SK-N-SH treated with all-trans-retinoic acid at 6 μM for 48 hours (cell line): Measurements from ENCODE around the gene ZNF778.

Experiments used
- BACH2 ChIP-seq: fragments of 250-450 bp; sonication (Bioruptor Pico); IDR thresholded peaks from 2 replicates; pipeline ENCODE4 v1.9.0; 2021; ENCODE audit warnings: mild to moderate bottlenecking, borderline replicate concordance
- ESRRG ChIP-seq: fragments of 250-450 bp; sonication (Bioruptor Pico); IDR thresholded peaks from 2 replicates; pipeline ENCODE4 v1.6.1; 2021; ENCODE audit warnings: mild to moderate bottlenecking
- GLIS3 ChIP-seq: fragments of 250-450 bp; sonication (Bioruptor Pico); IDR thresholded peaks from 2 replicates; pipeline ENCODE4 v1.5.0; 2020; ENCODE audit warnings: mild to moderate bottlenecking, moderate library complexity
- RARB ChIP-seq: fragments of 250-450 bp; sonication (Bioruptor Pico); IDR thresholded peaks from 2 replicates; pipeline ENCODE4 v1.8.0; 2021; ENCODE audit warnings: mild to moderate bottlenecking, moderate library complexity
- TCF4 ChIP-seq: fragments of 250-450 bp; sonication (Bioruptor Pico); IDR thresholded peaks from 2 replicates; pipeline ENCODE4 v1.8.0; 2021; ENCODE audit warnings: mild to moderate bottlenecking, moderate library complexity, borderline replicate concordance
- ZC3H10 ChIP-seq: fragments of 250-450 bp; sonication (Bioruptor Pico); IDR thresholded peaks from 2 replicates; pipeline ENCODE4 v1.5.1; 2021; ENCODE audit warnings: mild to moderate bottlenecking, moderate library complexity
- ZFP3 ChIP-seq: fragments of 250-450 bp; sonication (Bioruptor Pico); IDR thresholded peaks from 2 replicates; pipeline ENCODE4 v1.5.0; 2020; ENCODE audit warnings: mild to moderate bottlenecking, moderate library complexity
- ZFP30 ChIP-seq: fragments of 450-650 bp; formaldehyde crosslinking; IDR thresholded peaks from 2 replicates; pipeline ENCODE4 v1.5.0; 2022; ENCODE audit warnings: mild to moderate bottlenecking, moderate library complexity
- ZNF565 ChIP-seq: fragments of 450-650 bp; formaldehyde crosslinking; conservative IDR thresholded peaks from 2 replicates; pipeline ENCODE4 v1.5.0; 2020; ENCODE audit warnings: low read depth, mild to moderate bottlenecking, moderate library complexity
- ZNF70 ChIP-seq: fragments of 450-650 bp; formaldehyde crosslinking; IDR thresholded peaks from 2 replicates; pipeline ENCODE4 v1.5.0; 2020; ENCODE audit warnings: mild to moderate bottlenecking, moderate library complexity
- ZNF8 ChIP-seq: fragments of 450-650 bp; formaldehyde crosslinking; IDR thresholded peaks from 2 replicates; pipeline ENCODE4 v1.5.0; 2020; ENCODE audit warnings: mild to moderate bottlenecking, moderate library complexity
- TF ChIP-seq, protein P1 (sequence below): fragments of 250-450 bp; sonication (Bioruptor Pico); IDR thresholded peaks from 2 replicates; pipeline ENCODE4 v1.8.0; 2020; ENCODE audit warnings: mild to moderate bottlenecking, moderate library complexity, borderline replicate concordance
- TF ChIP-seq, protein P2 (sequence below): fragments of 250-450 bp; sonication (Bioruptor Pico); IDR thresholded peaks from 2 replicates; pipeline ENCODE4 v1.5.1; 2020; ENCODE audit warnings: low read depth, mild to moderate bottlenecking, moderate library complexity
- TF ChIP-seq, protein P3 (sequence below): fragments of 250-450 bp; sonication (Bioruptor Pico); IDR thresholded peaks from 2 replicates; pipeline ENCODE4 v1.8.0; 2021; ENCODE audit warnings: low read depth, mild to moderate bottlenecking, moderate library complexity, borderline replicate concordance

DNA sequence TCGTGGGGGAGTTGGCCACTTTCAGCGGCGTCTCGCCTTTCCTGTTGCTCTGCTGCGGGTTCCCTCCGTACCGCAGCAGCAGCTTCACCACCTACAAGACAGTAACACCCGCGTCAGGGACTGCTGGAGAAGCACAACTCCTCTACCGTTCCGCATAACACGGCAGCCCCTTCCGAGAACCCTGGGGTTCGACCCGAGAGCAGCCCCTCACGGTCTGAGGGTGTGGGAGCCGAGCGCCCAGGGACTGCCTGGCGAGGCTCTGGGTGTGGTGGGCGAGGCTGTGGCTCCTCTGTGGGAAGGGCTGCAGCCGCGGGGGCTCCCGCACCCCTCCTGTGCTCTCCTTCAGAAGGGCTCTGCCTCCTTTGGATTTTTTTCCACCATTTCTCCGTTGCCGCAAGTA is 68.6 kb downstream of the ZNF778 start:
- TF ChIP-seq RARB (CRISPR knock-in tag) (no peak), ZNF70 (CRISPR knock-in tag) (no peak), GLIS3 (CRISPR knock-in tag) (no peak), ZNF565 (no peak), ZFP3 (no peak), ZC3H10 (CRISPR knock-in tag) (no peak), ZFP30 (CRISPR knock-in tag) (no peak), BACH2 (CRISPR knock-in tag) (no peak), ZNF8 (CRISPR knock-in tag) (no peak), TCF4 (CRISPR knock-in tag) (no peak), ESRRG (CRISPR knock-in tag) (no peak)
- TF ChIP-seq, protein P1, sequence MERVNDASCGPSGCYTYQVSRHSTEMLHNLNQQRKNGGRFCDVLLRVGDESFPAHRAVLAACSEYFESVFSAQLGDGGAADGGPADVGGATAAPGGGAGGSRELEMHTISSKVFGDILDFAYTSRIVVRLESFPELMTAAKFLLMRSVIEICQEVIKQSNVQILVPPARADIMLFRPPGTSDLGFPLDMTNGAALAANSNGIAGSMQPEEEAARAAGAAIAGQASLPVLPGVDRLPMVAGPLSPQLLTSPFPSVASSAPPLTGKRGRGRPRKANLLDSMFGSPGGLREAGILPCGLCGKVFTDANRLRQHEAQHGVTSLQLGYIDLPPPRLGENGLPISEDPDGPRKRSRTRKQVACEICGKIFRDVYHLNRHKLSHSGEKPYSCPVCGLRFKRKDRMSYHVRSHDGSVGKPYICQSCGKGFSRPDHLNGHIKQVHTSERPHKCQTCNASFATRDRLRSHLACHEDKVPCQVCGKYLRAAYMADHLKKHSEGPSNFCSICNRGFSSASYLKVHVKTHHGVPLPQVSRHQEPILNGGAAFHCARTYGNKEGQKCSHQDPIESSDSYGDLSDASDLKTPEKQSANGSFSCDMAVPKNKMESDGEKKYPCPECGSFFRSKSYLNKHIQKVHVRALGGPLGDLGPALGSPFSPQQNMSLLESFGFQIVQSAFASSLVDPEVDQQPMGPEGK, result no peak
- TF ChIP-seq, protein P2, sequence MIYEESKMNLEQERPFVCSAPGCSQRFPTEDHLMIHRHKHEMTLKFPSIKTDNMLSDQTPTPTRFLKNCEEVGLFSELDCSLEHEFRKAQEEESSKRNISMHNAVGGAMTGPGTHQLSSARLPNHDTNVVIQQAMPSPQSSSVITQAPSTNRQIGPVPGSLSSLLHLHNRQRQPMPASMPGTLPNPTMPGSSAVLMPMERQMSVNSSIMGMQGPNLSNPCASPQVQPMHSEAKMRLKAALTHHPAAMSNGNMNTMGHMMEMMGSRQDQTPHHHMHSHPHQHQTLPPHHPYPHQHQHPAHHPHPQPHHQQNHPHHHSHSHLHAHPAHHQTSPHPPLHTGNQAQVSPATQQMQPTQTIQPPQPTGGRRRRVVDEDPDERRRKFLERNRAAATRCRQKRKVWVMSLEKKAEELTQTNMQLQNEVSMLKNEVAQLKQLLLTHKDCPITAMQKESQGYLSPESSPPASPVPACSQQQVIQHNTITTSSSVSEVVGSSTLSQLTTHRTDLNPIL, result no peak
- TF ChIP-seq, protein P3, sequence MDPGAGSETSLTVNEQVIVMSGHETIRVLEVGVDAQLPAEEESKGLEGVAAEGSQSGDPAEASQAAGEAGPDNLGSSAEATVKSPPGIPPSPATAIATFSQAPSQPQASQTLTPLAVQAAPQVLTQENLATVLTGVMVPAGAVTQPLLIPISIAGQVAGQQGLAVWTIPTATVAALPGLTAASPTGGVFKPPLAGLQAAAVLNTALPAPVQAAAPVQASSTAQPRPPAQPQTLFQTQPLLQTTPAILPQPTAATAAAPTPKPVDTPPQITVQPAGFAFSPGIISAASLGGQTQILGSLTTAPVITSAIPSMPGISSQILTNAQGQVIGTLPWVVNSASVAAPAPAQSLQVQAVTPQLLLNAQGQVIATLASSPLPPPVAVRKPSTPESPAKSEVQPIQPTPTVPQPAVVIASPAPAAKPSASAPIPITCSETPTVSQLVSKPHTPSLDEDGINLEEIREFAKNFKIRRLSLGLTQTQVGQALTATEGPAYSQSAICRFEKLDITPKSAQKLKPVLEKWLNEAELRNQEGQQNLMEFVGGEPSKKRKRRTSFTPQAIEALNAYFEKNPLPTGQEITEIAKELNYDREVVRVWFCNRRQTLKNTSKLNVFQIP (CRISPR knock-in tag), result no peak
